RWPE1 (cell line): Measurements from ENCODE around the gene DLX3.
A peak's percentile ranks its signal among the peaks of the same experiment; 100 is the strongest.
"Not testable (repeated sequence)": the region's sequence is repeated elsewhere in the genome, so short reads cannot be mapped to it uniquely, and the experiment has no call there.

Source experiments
- CTCF ChIA-PET: fragments of 350-600 bp; sonication (Branson Sonifier 250); formaldehyde crosslinking; extraction: SDS; loops from one replicate; lab custom pipeline; 2021; lab: Yijun Ruan, JAX
- POLR2A ChIA-PET: fragments of 400-600 bp; formaldehyde crosslinking; extraction: SDS; loops from one replicate; lab custom pipeline; 2020; ENCODE audit warnings: antibody characterized with exemption; ENCODE audit not compliant: low non-redundant PET; lab: Yijun Ruan, JAX
- DNase-seq: peaks from one replicate; pipeline ENCODE4 v3.0.0; 2012; ENCODE audit warnings: low spot score
- H3K27ac ChIP-seq: fragments of 450-650 bp; 2 replicates; pipeline ENCODE4 v1.5.1; 2017
- CTCF ChIP-seq: fragments of 450-650 bp; conservative IDR thresholded peaks from 2 replicates; pipeline ENCODE4 v1.5.1; 2017; ENCODE audit warnings: low read depth, mild to moderate bottlenecking

The DLX3 gene

GRCh38 chr17:49995055-49995738 is at the start of gene DLX3:
Gene DLX3, minus strand, starts transcription at chr17:49995224. Its CDS starts 226 bp downstream, at chr17:49994998.
- no peak for TF ChIP-seq CTCF
- DNase-seq, result peak; percentile 86
- H3K27ac ChIP-seq, result peak within 1 kb of the TSS; percentile 66
- ChIA-PET CTCF (interaction anchor here (0.7 to 6.0 kb wide), 11 partner anchors 15 to 380 kb away, joined by 3 to 77 read pairs (median 5); no protein-coding TSS in a partner anchor), POLR2A (interaction anchor here (0.5 to 1.2 kb wide), 7 partner anchors 19 to 491 kb away, joined by 3 to 5 read pairs (median 3); no protein-coding TSS in a partner anchor)

GRCh38 chr17:50044483-50044882 is 49.5 kb upstream of the DLX3 start:
- POLR2A ChIA-PET, result no interaction called here
- no peak for DNase-seq
- TF ChIP-seq CTCF, result no peak
- H3K27ac ChIP-seq, result peak overlapping the region; percentile 100
- CTCF ChIA-PET, result no interaction called here

GRCh38 chr17:50043290-50044148 is 48.5 kb upstream of the DLX3 start:
- no peak for TF ChIP-seq CTCF
- CTCF ChIA-PET, result interaction anchor here (0.6 kb wide), 1 partner anchor 13 kb away, joined by 3 read pairs; the partner anchor contains the start of gene ITGA3
- POLR2A ChIA-PET, result no interaction called here
- DNase-seq, result no peak
- peak overlapping the region; percentile 39 for H3K27ac ChIP-seq

- POLR2A ChIA-PET, result no interaction called here
- DNase-seq, result no peak
- CTCF ChIA-PET, result no interaction called here
- TF ChIP-seq CTCF, result no peak
- H3K27ac ChIP-seq, result no peak overlapping the region
Measured at GRCh38 chr17:50042211-50042610, 47.2 kb upstream of the DLX3 start.

GRCh38 chr17:50040496-50040895 is 45.5 kb upstream of the DLX3 start:
- DNase-seq, POLR2A ChIA-PET, H3K27ac ChIP-seq: not testable (repeated sequence)
- CTCF ChIA-PET, result interaction anchor here (0.7 kb wide), 1 partner anchor 54 kb away, joined by 3 read pairs; no protein-coding TSS in a partner anchor

GRCh38 chr17:50039058-50039457 is 44.0 kb upstream of the DLX3 start:
- ChIA-PET CTCF (no interaction called here), POLR2A (no interaction called here)
- no peak for DNase-seq
- H3K27ac ChIP-seq, result peak overlapping the region; percentile 94
- TF ChIP-seq CTCF, result no peak
